Duodenal mucosa (tissue), 2 donors: ENCODE results near the gene TEX51.

ENCODE experiments used
- H3K27ac ChIP-seq: one replicate; pipeline ENCODE4 v1.7.0; 2013; ENCODE audit warnings: low read depth, low read length
- H3K27me3 ChIP-seq, 2 donors: one replicate each; pipeline ENCODE4 v1.7.0; 2013; ENCODE audit warnings: low read length in 2 of 2, control low read depth in 1 of 2; ENCODE audit not compliant: insufficient read depth in 2 of 2, control insufficient read depth in 1 of 2
- H3K36me3 ChIP-seq, 2 donors: one replicate each; pipeline ENCODE4 v1.7.0; 2013; ENCODE audit warnings: low read length in 2 of 2, control low read depth in 1 of 2; ENCODE audit not compliant: insufficient read depth in 2 of 2, control insufficient read depth in 1 of 2
- H3K4me1 ChIP-seq, 2 donors: one replicate each; pipeline ENCODE4 v1.7.0; 2013; ENCODE audit warnings: low read length in 2 of 2, control low read depth in 1 of 2; ENCODE audit not compliant: insufficient read depth in 2 of 2, control insufficient read depth in 1 of 2
- H3K4me3 ChIP-seq, 2 donors: one replicate each; pipeline ENCODE4 v1.7.0; 2013; ENCODE audit warnings: low read length in 2 of 2, low read depth in 1 of 2
- H3K9ac ChIP-seq, 2 donors: one replicate each; pipeline ENCODE4 v1.7.0; 2013; ENCODE audit warnings: low read length in 2 of 2, low read depth in 1 of 2
- H3K9me3 ChIP-seq, 2 donors: one replicate each; pipeline ENCODE4 v1.7.0; 2013; ENCODE audit warnings: low read length in 2 of 2, control low read depth in 1 of 2; ENCODE audit not compliant: control insufficient read depth in 1 of 2

Gene TEX51

GRCh38 chr2:126946318-126947102 lies 47.8 kb downstream of the TEX51 start:
- H3K36me3 ChIP-seq: no peaks in the 10 kb centered on the region
- no peak overlapping the region for H3K9ac ChIP-seq
- no peak overlapping the region for H3K27ac ChIP-seq
- no peak overlapping the region for H3K4me3 ChIP-seq
- H3K9me3 ChIP-seq: no peaks in the 10 kb centered on the region
- no peaks in the 10 kb centered on the region for H3K4me1 ChIP-seq
- H3K27me3 ChIP-seq: no peaks in the 10 kb centered on the region

DNA sequence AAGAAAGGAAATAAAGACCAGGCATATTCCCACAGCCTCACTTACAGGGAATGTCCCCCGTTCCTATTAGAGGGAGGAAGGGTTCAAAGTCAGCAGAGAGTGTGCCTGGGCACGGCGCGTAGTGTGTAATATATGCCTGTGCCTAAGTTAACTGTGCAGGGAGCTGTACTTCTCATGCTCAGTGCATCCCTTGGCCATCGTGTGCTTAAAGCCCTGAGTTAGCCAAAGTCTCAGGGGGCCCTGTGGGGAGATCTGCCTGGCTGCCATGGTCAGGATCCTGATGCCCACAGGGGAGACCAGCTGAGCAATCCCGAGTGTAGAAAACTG lies 48.4 kb downstream of the TEX51 start:
- H3K9me3 ChIP-seq: no peaks in the 10 kb centered on the region
- H3K4me1 ChIP-seq: no peaks in the 10 kb centered on the region
- H3K4me3 ChIP-seq: no peak overlapping the region
- H3K27ac ChIP-seq: no peak overlapping the region
- H3K9ac ChIP-seq: no peak overlapping the region
- H3K27me3 ChIP-seq: no peaks in the 10 kb centered on the region
- no peaks in the 10 kb centered on the region for H3K36me3 ChIP-seq

DNA sequence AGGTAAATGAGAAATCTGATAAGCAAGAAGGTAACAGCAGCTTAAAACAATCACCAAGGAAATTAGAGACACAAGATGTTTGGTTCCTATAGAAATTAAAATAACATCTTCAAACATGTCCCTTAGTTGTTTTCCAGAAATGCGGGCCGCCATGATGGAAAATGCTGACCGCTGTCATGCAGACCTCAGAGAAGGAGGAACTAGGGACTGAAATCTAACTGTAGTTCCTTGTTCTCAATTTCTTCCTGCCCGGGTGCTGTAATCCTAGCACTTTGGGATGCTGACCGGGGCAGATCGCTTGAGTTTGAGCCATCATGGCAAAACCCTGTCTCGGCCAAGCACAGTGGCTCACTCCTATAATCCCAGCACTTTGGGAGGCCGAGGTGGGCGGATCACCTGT lies 51.1 kb downstream of the TEX51 start:
- Histone ChIP-seq H3K4me3 (no peak overlapping the region), H3K27me3 (no peaks in the 10 kb centered on the region), H3K4me1 (no peaks in the 10 kb centered on the region), H3K9me3 (no peaks in the 10 kb centered on the region), H3K36me3 (no peaks in the 10 kb centered on the region), H3K9ac (no peak overlapping the region), H3K27ac (no peak overlapping the region)

- Histone ChIP-seq H3K27ac (no peak overlapping the region), H3K27me3 (no peaks in the 10 kb centered on the region), H3K9me3 (no peaks in the 10 kb centered on the region), H3K36me3 (no peaks in the 10 kb centered on the region), H3K4me3 (no peak overlapping the region), H3K9ac (no peak overlapping the region), H3K4me1 (no peaks in the 10 kb centered on the region)
Observed at GRCh38 chr2:126950504-126950903, 51.8 kb downstream of the TEX51 start.
